ENCODE results near the gene VSX2. TPM values are rescaled to one million over a fixed set of nuclear protein-coding genes. Genes with fewer than 3 reads are reported as not detected.

The VSX2 gene
- total RNA-seq, 2 donors from 2014 or later: not detected

DNA sequence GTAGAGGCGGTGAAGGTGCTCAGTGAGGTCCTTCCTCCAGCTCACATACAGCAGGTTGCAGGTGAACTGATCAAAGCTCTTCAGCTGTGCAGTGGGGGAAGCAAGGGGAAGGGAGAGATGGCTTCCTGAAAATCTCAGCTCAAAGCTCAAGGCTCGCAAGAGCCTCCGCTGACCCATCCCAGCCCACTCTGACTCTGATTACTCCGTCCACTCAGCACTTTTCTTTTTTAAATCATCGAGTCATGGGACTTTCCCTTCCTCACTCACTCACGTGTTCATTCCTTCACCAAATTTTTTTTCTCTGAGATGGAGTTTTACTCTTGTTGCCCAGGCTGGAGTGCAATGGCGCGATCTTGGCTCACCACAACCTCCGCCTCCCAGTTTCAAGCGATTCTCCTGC is 58.7 kb downstream of the VSX2 start:
- H3K27ac ChIP-seq: no peak overlapping the region
- no peaks in the 10 kb centered on the region for H3K27me3 ChIP-seq (replicated peaks; ENCODE audit: insufficient read depth)
- 91% methylated on average over 10 of the region's 10 CpGs for WGBS
- no peaks in the 10 kb centered on the region for H3K4me1 ChIP-seq (replicated peaks)
- H3K4me3 ChIP-seq: no peak overlapping the region
- no peak for DNase-seq (ENCODE audit: low spot score)
- intact Hi-C loops (cut with DNase I): no loop called here
- no peak for TF ChIP-seq POLR2A (IDR thresholded peaks at IDR 0.05)
- TF ChIP-seq, protein P1, sequence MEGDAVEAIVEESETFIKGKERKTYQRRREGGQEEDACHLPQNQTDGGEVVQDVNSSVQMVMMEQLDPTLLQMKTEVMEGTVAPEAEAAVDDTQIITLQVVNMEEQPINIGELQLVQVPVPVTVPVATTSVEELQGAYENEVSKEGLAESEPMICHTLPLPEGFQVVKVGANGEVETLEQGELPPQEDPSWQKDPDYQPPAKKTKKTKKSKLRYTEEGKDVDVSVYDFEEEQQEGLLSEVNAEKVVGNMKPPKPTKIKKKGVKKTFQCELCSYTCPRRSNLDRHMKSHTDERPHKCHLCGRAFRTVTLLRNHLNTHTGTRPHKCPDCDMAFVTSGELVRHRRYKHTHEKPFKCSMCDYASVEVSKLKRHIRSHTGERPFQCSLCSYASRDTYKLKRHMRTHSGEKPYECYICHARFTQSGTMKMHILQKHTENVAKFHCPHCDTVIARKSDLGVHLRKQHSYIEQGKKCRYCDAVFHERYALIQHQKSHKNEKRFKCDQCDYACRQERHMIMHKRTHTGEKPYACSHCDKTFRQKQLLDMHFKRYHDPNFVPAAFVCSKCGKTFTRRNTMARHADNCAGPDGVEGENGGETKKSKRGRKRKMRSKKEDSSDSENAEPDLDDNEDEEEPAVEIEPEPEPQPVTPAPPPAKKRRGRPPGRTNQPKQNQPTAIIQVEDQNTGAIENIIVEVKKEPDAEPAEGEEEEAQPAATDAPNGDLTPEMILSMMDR (IDR thresholded peaks at IDR 0.05): no peak
- TF ChIP-seq POLR2AphosphoS5 (IDR thresholded peaks at IDR 0.05): no peak
- H3K36me3 ChIP-seq: no peaks in the 10 kb centered on the region
- H3K9me3 ChIP-seq: no peaks in the 10 kb centered on the region

- 48% methylated on average over 10 of the region's 10 CpGs for WGBS
- no peaks in the 10 kb centered on the region for H3K36me3 ChIP-seq
- H3K4me3 ChIP-seq: no peak overlapping the region
- no peaks in the 10 kb centered on the region for H3K27me3 ChIP-seq (replicated peaks; ENCODE audit: insufficient read depth)
- H3K9me3 ChIP-seq: no peaks in the 10 kb centered on the region
- H3K27ac ChIP-seq: no peak overlapping the region
- no peak for DNase-seq (ENCODE audit: low spot score)
- intact Hi-C loops (cut with DNase I): no loop called here
- TF ChIP-seq POLR2AphosphoS5 (IDR thresholded peaks at IDR 0.05): no peak
- no peak for TF ChIP-seq POLR2A (IDR thresholded peaks at IDR 0.05)
- TF ChIP-seq, protein P1 (IDR thresholded peaks at IDR 0.05): no peak
- no peaks in the 10 kb centered on the region for H3K4me1 ChIP-seq (replicated peaks)
These were observed 59.9 kb downstream of the VSX2 start for GRCh38 chr14:74299061-74299545.

- Histone ChIP-seq H3K4me3 (peak overlapping the region; percentile 82 to 85), H3K27ac (peak overlapping the region in 1 of 2 donors; percentile 85), H3K9me3 (no peaks in the 10 kb centered on the region), H3K27me3 (replicated peaks; ENCODE audit: insufficient read depth) (no peaks in the 10 kb centered on the region), H3K36me3 (no peaks in the 10 kb centered on the region), H3K4me1 (replicated peaks) (no peaks in the 10 kb centered on the region)
- intact Hi-C loops (cut with DNase I): no loop called here
- WGBS: 23% methylated on average over 22 of the region's 22 CpGs
- TF ChIP-seq POLR2A (IDR thresholded peaks at IDR 0.05) (no peak), POLR2AphosphoS5 (IDR thresholded peaks at IDR 0.05) (no peak)
- TF ChIP-seq, protein P1 (IDR thresholded peaks at IDR 0.05): no peak
- DNase-seq (ENCODE audit: low spot score): no peak
These were observed 62.4 kb downstream of the VSX2 start for GRCh38 chr14:74301594-74302151.

DNA sequence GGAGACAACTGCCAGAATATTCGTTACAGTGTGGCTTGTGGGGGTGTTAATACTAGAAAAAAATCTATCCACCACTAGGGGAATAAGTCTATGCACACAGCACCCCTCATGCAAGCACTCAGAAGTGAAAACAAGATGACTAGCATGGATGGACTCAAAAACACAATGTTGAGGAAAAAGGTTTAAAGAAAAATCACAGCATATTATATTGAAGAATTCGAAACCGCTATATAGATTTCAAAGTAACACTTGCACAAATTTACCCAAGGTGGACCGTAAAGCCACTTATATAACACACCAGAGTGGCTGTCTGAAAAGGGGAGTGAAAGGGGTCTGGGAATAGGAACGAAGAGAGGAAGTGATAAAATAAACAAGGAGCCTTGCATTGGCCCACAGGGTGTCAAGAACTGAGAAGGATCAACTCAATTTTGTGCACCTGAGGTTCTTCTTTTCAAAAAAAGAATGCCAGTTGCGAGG is 62.9 kb downstream of the VSX2 start:
- 0% methylated on average over 6 of the region's 6 CpGs for WGBS
- Histone ChIP-seq H3K27ac (peak overlapping the region; percentile 84 to 85), H3K9me3 (no peaks in the 10 kb centered on the region), H3K36me3 (no peaks in the 10 kb centered on the region), H3K27me3 (replicated peaks; ENCODE audit: insufficient read depth) (no peaks in the 10 kb centered on the region), H3K4me1 (replicated peaks) (no peaks in the 10 kb centered on the region), H3K4me3 (peak overlapping the region; percentile 82 to 85)
- no peak for DNase-seq (ENCODE audit: low spot score)
- no peak for TF ChIP-seq POLR2A (IDR thresholded peaks at IDR 0.05)
- TF ChIP-seq, protein P1 (IDR thresholded peaks at IDR 0.05): peak in 2 of 4 experiments; percentile 31 to 50
- TF ChIP-seq POLR2AphosphoS5 (IDR thresholded peaks at IDR 0.05): no peak
- intact Hi-C loops (cut with DNase I): no loop called here

All from prostate gland (tissue), 2 donors.